ENCODE measurements around the gene MST1. TPM values are rescaled to one million over a fixed set of nuclear protein-coding genes. Genes with fewer than 3 reads are reported as not detected.

MST1 gene
- total RNA-seq, 1 experiment from 2014 or later: 1.7 TPM

DNA sequence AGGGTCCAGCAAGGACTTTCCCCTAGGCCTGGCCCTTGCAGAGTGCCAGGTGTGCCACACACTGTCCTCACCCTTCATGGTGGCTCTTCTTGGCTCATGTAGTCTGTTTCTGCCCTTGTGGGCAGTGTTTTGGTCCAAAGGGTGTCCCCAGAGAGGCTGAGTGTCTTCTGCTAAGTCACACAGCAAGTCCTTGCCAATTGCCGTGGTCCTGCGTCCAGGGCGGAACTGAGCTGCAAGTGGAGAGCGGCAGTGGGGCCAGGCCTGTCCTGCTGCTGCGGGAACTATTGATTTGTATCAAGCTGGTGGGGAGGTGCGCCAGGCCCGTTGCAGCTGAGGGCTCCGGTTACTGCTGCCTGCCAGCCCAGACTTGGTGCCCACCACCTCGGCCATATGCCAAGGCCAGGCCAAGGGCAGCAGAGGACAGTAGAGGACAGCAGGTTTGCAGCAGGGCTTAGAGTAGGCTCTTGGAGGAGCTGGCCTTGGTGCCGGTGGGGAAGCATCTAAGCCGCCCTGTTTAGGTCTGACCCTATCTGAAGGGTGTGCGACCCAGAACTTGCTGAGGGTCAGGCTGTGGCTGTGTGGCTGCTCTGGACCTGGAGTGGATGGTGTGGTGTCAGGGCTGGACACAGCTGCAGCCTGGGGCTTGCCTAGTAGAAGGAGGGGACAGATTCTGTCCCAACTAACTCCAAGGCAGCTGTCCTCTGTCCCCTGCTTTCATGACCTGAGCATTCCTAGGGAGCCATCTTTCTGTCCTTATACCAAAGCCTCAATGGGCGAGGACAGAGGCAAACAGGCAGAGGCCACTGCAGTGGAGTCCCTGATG lies 25.7 kb upstream of the MST1 start:
- no peaks in the 10 kb centered on the region for H3K27me3 ChIP-seq (ENCODE audit: low read length)
- H3K36me3 ChIP-seq (ENCODE audit: low read depth, low read length): no peaks in the 10 kb centered on the region
- DNase-seq (no peak), ATAC-seq (no peak)
- intact Hi-C loops (cut with micrococcal nuclease): no loop called here
- no peaks in the 10 kb centered on the region for H4K20me1 ChIP-seq (ENCODE audit: low read length)
- no peak overlapping the region for H3K27ac ChIP-seq (ENCODE audit: low read length)
- TF ChIP-seq EZH2phosphoT487 (IDR thresholded peaks at IDR 0.05; ENCODE audit: borderline replicate concordance, low read length): no peak
- TF ChIP-seq, protein P1, sequence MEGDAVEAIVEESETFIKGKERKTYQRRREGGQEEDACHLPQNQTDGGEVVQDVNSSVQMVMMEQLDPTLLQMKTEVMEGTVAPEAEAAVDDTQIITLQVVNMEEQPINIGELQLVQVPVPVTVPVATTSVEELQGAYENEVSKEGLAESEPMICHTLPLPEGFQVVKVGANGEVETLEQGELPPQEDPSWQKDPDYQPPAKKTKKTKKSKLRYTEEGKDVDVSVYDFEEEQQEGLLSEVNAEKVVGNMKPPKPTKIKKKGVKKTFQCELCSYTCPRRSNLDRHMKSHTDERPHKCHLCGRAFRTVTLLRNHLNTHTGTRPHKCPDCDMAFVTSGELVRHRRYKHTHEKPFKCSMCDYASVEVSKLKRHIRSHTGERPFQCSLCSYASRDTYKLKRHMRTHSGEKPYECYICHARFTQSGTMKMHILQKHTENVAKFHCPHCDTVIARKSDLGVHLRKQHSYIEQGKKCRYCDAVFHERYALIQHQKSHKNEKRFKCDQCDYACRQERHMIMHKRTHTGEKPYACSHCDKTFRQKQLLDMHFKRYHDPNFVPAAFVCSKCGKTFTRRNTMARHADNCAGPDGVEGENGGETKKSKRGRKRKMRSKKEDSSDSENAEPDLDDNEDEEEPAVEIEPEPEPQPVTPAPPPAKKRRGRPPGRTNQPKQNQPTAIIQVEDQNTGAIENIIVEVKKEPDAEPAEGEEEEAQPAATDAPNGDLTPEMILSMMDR (conservative IDR thresholded peaks at IDR 0.05; ENCODE audit: low read depth, low read length): no peak
- no peak for TF ChIP-seq EZH2 (IDR thresholded peaks at IDR 0.05; ENCODE audit: low read length, unreplicated experiment)
- POLR2A ChIA-PET (ENCODE audit: unreplicated experiment): no interaction called here
- H3K4me3 ChIP-seq (ENCODE audit: low read length): no peak overlapping the region
- H2AFZ ChIP-seq (ENCODE audit: low read length): no peak overlapping the region
- H3K9me2 ChIP-seq (replicated peaks; ENCODE audit: low read length): no peaks in the 10 kb centered on the region
- no peaks in the 10 kb centered on the region for H3K79me2 ChIP-seq (ENCODE audit: low read length)
- CTCF ChIA-PET: no interaction called here
- H3F3A ChIP-seq (ENCODE audit: low read length, unreplicated experiment): no peaks in the 10 kb centered on the region
- H3K9me3 ChIP-seq (ENCODE audit: low read length): no peaks in the 10 kb centered on the region
- H3K4me1 ChIP-seq (ENCODE audit: insufficient read depth, low read length): peaks cover 3% of the 10 kb centered on the region; the same call in 1 of the 2 replicates
- H3K9ac ChIP-seq (ENCODE audit: low read length): no peak overlapping the region
- no peak overlapping the region for H3K4me2 ChIP-seq (ENCODE audit: low read length)
- no TSS peak for BruUV-seq (replicated peaks)

- Histone ChIP-seq H3K27me3 (ENCODE audit: low read length) (no peaks in the 10 kb centered on the region), H3K9me2 (replicated peaks; ENCODE audit: low read length) (no peaks in the 10 kb centered on the region), H3K4me1 (ENCODE audit: insufficient read depth, low read length) (no peaks in the 10 kb centered on the region), H3K9me3 (ENCODE audit: low read length) (no peaks in the 10 kb centered on the region), H3K79me2 (ENCODE audit: low read length) (no peaks in the 10 kb centered on the region), H3K4me2 (ENCODE audit: low read length) (no peak overlapping the region), H3K36me3 (ENCODE audit: low read depth, low read length) (no peaks in the 10 kb centered on the region), H3K4me3 (ENCODE audit: low read length) (no peak overlapping the region), H3K9ac (ENCODE audit: low read length) (no peak overlapping the region), H4K20me1 (ENCODE audit: low read length) (no peaks in the 10 kb centered on the region), H2AFZ (ENCODE audit: low read length) (no peak overlapping the region), H3K27ac (ENCODE audit: low read length) (no peak overlapping the region), H3F3A (ENCODE audit: low read length, unreplicated experiment) (no peaks in the 10 kb centered on the region)
- CTCF ChIA-PET: no interaction called here
- intact Hi-C loops (cut with micrococcal nuclease): no loop called here
- DNase-seq (no peak), ATAC-seq (no peak)
- no TSS peak for BruUV-seq (replicated peaks)
- TF ChIP-seq, protein P1 (conservative IDR thresholded peaks at IDR 0.05; ENCODE audit: low read depth, low read length): no peak
- TF ChIP-seq EZH2 (IDR thresholded peaks at IDR 0.05; ENCODE audit: low read length, unreplicated experiment): no peak
- TF ChIP-seq EZH2phosphoT487 (IDR thresholded peaks at IDR 0.05; ENCODE audit: borderline replicate concordance, low read length): no peak
- POLR2A ChIA-PET (ENCODE audit: unreplicated experiment): no interaction called here
Observed at GRCh38 chr3:49713336-49714105, 24.2 kb upstream of the MST1 start.
